PC-9 (cell line): ENCODE results near the gene ADIPOQ. TPM values are rescaled to one million over a fixed set of nuclear protein-coding genes. Genes with fewer than 3 reads are reported as not detected.
"Not testable (repeated sequence)": the region's sequence is repeated elsewhere in the genome, so short reads cannot be mapped to it uniquely, and the experiment has no call there.

Experiments
- BruUV-seq: library from RNA; stranded (reverse); fragments of 400-500 nt; replicated peaks from 2 replicates; lab custom pipeline; 2021; lab: Mats Ljungman, UMichigan
- CTCF ChIA-PET: fragments of 300-600 bp; sonication (Branson Sonifier 250); formaldehyde crosslinking; loops from one replicate; lab custom pipeline; 2022; ENCODE audit warnings: antibody characterized with exemption; lab: Charles Lee
- POLR2A ChIA-PET: fragments of 300-600 bp; sonication (Branson Sonifier 250); formaldehyde crosslinking; loops from one replicate; lab custom pipeline; 2022; ENCODE audit warnings: antibody characterized with exemption; ENCODE audit not compliant: unreplicated experiment; lab: Charles Lee
- DNase-seq, 2 experiments: peaks; one replicate each; pipeline versions ENCODE4 v3.0.0 to v3.0.0-alpha.2; 2015 to 2022; ENCODE audit warnings: mixed read lengths in 1 of 2
- H2AFZ ChIP-seq: fragments of 200-600 bp; sonication (generic); 2 replicates; pipeline ENCODE4 v1.8.1; 2017; ENCODE audit warnings: antibody characterized with exemption
- H3F3A ChIP-seq: fragments of 200-600 bp; sonication (generic); 2 replicates; pipeline ENCODE4 v1.8.1; 2017; ENCODE audit warnings: antibody characterized with exemption, mild to moderate bottlenecking, low read depth; ENCODE audit not compliant: insufficient read depth
- H3K27ac ChIP-seq: fragments of 200-600 bp; sonication (generic); 2 replicates; pipeline ENCODE4 v1.6.1; 2016; ENCODE audit warnings: mixed run types
- H3K27me3 ChIP-seq: fragments of 200-600 bp; sonication (generic); 2 replicates; pipeline ENCODE4 v1.6.1; 2016; ENCODE audit warnings: low read depth, mixed run types; ENCODE audit not compliant: insufficient read depth
- H3K36me3 ChIP-seq: fragments of 200-600 bp; sonication (generic); 2 replicates; pipeline ENCODE4 v1.6.1; 2016; ENCODE audit warnings: low read depth, mixed run types
- H3K4me1 ChIP-seq: fragments of 200-600 bp; sonication (generic); replicated peaks from 2 replicates; pipeline ENCODE4 v1.6.1; 2016; ENCODE audit warnings: mixed run types; ENCODE audit not compliant: insufficient read depth
- H3K4me2 ChIP-seq: fragments of 200-600 bp; sonication (generic); 2 replicates; pipeline ENCODE4 v1.6.1; 2017; ENCODE audit warnings: mixed run types
- H3K4me3 ChIP-seq: fragments of 200-600 bp; sonication (generic); 2 replicates; pipeline ENCODE4 v1.6.1; 2016; ENCODE audit warnings: mixed run types
- H3K79me2 ChIP-seq: fragments of 200-600 bp; sonication (generic); 2 replicates; pipeline ENCODE4 v1.6.1; 2017; ENCODE audit warnings: low read depth, mixed run types
- H3K9me2 ChIP-seq: fragments of 200-600 bp; sonication (generic); 2 replicates; pipeline ENCODE4 v1.8.1; 2017; ENCODE audit warnings: mild to moderate bottlenecking; ENCODE audit not compliant: insufficient read depth
- H3K9me3 ChIP-seq: fragments of 200-600 bp; sonication (generic); 2 replicates; pipeline ENCODE4 v1.8.1; 2016; ENCODE audit warnings: low read depth; ENCODE audit not compliant: insufficient read depth
- H4K20me1 ChIP-seq: fragments of 200-600 bp; sonication (generic); 2 replicates; pipeline ENCODE4 v1.8.1; 2017; ENCODE audit not compliant: insufficient read depth
- CTCF ChIP-seq: fragments of 200-600 bp; sonication (generic); conservative IDR thresholded peaks from 2 replicates; pipeline ENCODE4 v1.6.1; 2017; ENCODE audit warnings: mixed run types, antibody characterized with exemption, mild to moderate bottlenecking, moderate library complexity
- EZH2 ChIP-seq: fragments of 200-600 bp; sonication (generic); IDR thresholded peaks from 2 replicates; pipeline ENCODE4 v1.8.0; 2017; ENCODE audit warnings: antibody characterized with exemption, low read depth
- intact Hi-C: fragments of 100-400 bp; cut with micrococcal nuclease; formaldehyde crosslinking; loops from one replicate; pipeline ENCODE4 v1.10.0; 2022; ENCODE audit not compliant: unreplicated experiment
- total RNA-seq: library from RNA; stranded (reverse); gene quantifications from 2 replicates; pipeline ENCODE4 v1.2.3, GENCODE V29; 2021

Gene ADIPOQ
- total RNA-seq, 1 experiment from 2014 or later: not detected

GRCh38 chr3:186902713-186903112, 60.2 kb downstream of the ADIPOQ start:
- no peak overlapping the region for H3K27ac ChIP-seq
- H3K9me2 ChIP-seq: no peaks in the 10 kb centered on the region
- H3K36me3 ChIP-seq: no peaks in the 10 kb centered on the region
- no peaks in the 10 kb centered on the region for H3K9me3 ChIP-seq
- no peak overlapping the region for H2AFZ ChIP-seq
- no peaks in the 10 kb centered on the region for H3K27me3 ChIP-seq
- no TSS peak for BruUV-seq
- H3K79me2 ChIP-seq: no peaks in the 10 kb centered on the region
- no peak overlapping the region for H3K4me3 ChIP-seq
- POLR2A ChIA-PET: no interaction called here
- intact Hi-C loops: no loop called here
- TF ChIP-seq EZH2: no peak
- no peak for TF ChIP-seq CTCF
- H3K4me2 ChIP-seq: no peak overlapping the region
- peaks cover 13% of the 10 kb centered on the region for H3K4me1 ChIP-seq
- no peaks in the 10 kb centered on the region for H4K20me1 ChIP-seq
- CTCF ChIA-PET: interaction anchor here (0.7 kb wide), 1 partner anchor 293 kb away, joined by 3 read pairs; no protein-coding TSS in a partner anchor
- no peaks in the 10 kb centered on the region for H3F3A ChIP-seq
- no peak for DNase-seq

- DNase-seq, H4K20me1 ChIP-seq, H3K4me3 ChIP-seq, BruUV-seq, H2AFZ ChIP-seq, CTCF ChIA-PET, H3K27me3 ChIP-seq, H3K27ac ChIP-seq, H3K36me3 ChIP-seq, H3K9me2 ChIP-seq, H3K79me2 ChIP-seq, H3K9me3 ChIP-seq, H3K4me2 ChIP-seq, intact Hi-C loops, H3F3A ChIP-seq, POLR2A ChIA-PET: not testable (repeated sequence)
- H3K4me1 ChIP-seq: peaks cover 15% of the 10 kb centered on the region
Measured at GRCh38 chr3:186903676-186904075, 61.2 kb downstream of the ADIPOQ start.

GRCh38 chr3:186907075-186907474, 64.6 kb downstream of the ADIPOQ start:
- POLR2A ChIA-PET, H4K20me1 ChIP-seq, H3K9me3 ChIP-seq, intact Hi-C loops, H3K27me3 ChIP-seq, H2AFZ ChIP-seq, H3K36me3 ChIP-seq, BruUV-seq, DNase-seq, H3K4me3 ChIP-seq, CTCF ChIA-PET, H3K4me2 ChIP-seq, H3K79me2 ChIP-seq, H3K9me2 ChIP-seq, H3K4me1 ChIP-seq, H3K27ac ChIP-seq, H3F3A ChIP-seq: not testable (repeated sequence)

Other genes with a start within 250 kb of the ADIPOQ start
- gene AHSG, start 229.7 kb upstream of the ADIPOQ start, total RNA-seq: not detected in 2 replicates
- not detected in 2 replicates for gene FETUB, start 202.3 kb upstream of the ADIPOQ start, total RNA-seq
- 0.58 and 1.3 TPM in 2 replicates for gene HRG, start 176.7 kb upstream of the ADIPOQ start, total RNA-seq
- gene KNG1, start 125.4 kb upstream of the ADIPOQ start, total RNA-seq: not detected in 2 replicates
- 446 and 618 TPM in 2 replicates for gene EIF4A2, start 59.1 kb upstream of the ADIPOQ start, total RNA-seq
- gene RFC4, start 36.2 kb upstream of the ADIPOQ start, total RNA-seq: 93.8 and 94.5 TPM in 2 replicates
- 25.6 and 41.4 TPM in 2 replicates for gene ST6GAL1, start 87.8 kb downstream of the ADIPOQ start, total RNA-seq